CD4-positive, alpha-beta memory T cell (primary cell): ENCODE measurements around the gene NAA80. TPM values are rescaled to one million over a fixed set of nuclear protein-coding genes. Genes with fewer than 3 reads are reported as not detected.

Experiments
- CTCF ChIA-PET: fragments of 350-600 bp; sonication (Branson Sonifier 250); formaldehyde crosslinking; loops from one replicate; lab custom pipeline; 2021; ENCODE audit warnings: inconsistent platforms; ENCODE audit not compliant: partially characterized antibody; lab: Charles Lee
- POLR2A ChIA-PET: fragments of 350-600 bp; sonication (Branson Sonifier 250); formaldehyde crosslinking; loops from one replicate; lab custom pipeline; 2021; ENCODE audit not compliant: partially characterized antibody; lab: Charles Lee
- DNase-seq, 5 donors: peaks; one replicate each; pipeline versions ENCODE4 v3.0.0 to v3.0.0-alpha.2; 2020 to 2022; ENCODE audit warnings: mixed read lengths in 1 of 5
- H3K27ac ChIP-seq: one replicate; pipeline ENCODE4 v1.7.0; 2013; ENCODE audit warnings: low read depth, low read length
- H3K27me3 ChIP-seq: 2 replicates; pipeline ENCODE4 v1.7.0; 2013; ENCODE audit warnings: mild to moderate bottlenecking, low read length, moderate library complexity; ENCODE audit not compliant: insufficient read depth
- H3K36me3 ChIP-seq: 2 replicates; pipeline ENCODE4 v1.7.0; 2013; ENCODE audit warnings: mild to moderate bottlenecking, low read length, moderate library complexity; ENCODE audit not compliant: insufficient read depth
- H3K4me1 ChIP-seq: 2 replicates; pipeline ENCODE4 v1.7.0; 2013; ENCODE audit warnings: mild to moderate bottlenecking, low read length, moderate library complexity; ENCODE audit not compliant: insufficient read depth
- H3K4me3 ChIP-seq, 2 donors: one replicate each; pipeline ENCODE4 v1.7.0; 2013; ENCODE audit warnings: low read length in 2 of 2, mild to moderate bottlenecking in 1 of 2
- H3K9me3 ChIP-seq, 2 donors: one replicate each; pipeline ENCODE4 v1.7.0; 2013; ENCODE audit warnings: low read length in 2 of 2, control low read depth in 1 of 2; ENCODE audit not compliant: control insufficient read depth in 1 of 2
- H3K27ac Mint-ChIP-seq, 7 donors: one replicate each; pipeline ENCODE4 v1.8.0; 2020 to 2021; ENCODE audit warnings: mixed read lengths in 7 of 7, mild to moderate bottlenecking in 6 of 7, inconsistent platforms in 3 of 7, moderate library complexity in 3 of 7
- H3K27me3 Mint-ChIP-seq, 2 donors: one replicate each; pipeline ENCODE4 v1.8.0; 2020 to 2021; ENCODE audit warnings: mixed read lengths in 2 of 2
- H3K36me3 Mint-ChIP-seq, 2 donors: one replicate each; pipeline ENCODE4 v1.8.0; 2020 to 2021; ENCODE audit warnings: mixed read lengths in 2 of 2, inconsistent platforms in 1 of 2, mild to moderate bottlenecking in 1 of 2
- H3K4me1 Mint-ChIP-seq, 4 donors: one replicate each; pipeline ENCODE4 v1.8.0; 2020 to 2021; ENCODE audit warnings: mixed read lengths in 4 of 4, mild to moderate bottlenecking in 1 of 4
- H3K4me3 Mint-ChIP-seq, 8 donors: one replicate each; pipeline ENCODE4 v1.8.0; 2020 to 2021; ENCODE audit warnings: mixed read lengths in 8 of 8, mild to moderate bottlenecking in 7 of 8, moderate library complexity in 6 of 8, inconsistent platforms in 3 of 8
- H3K9me3 Mint-ChIP-seq, 8 donors: one replicate each; pipeline ENCODE4 v1.8.0; 2020 to 2021; ENCODE audit warnings: mixed read lengths in 8 of 8, mild to moderate bottlenecking in 5 of 8, inconsistent platforms in 3 of 8, moderate library complexity in 1 of 8
- intact Hi-C: fragments of 100-400 bp; cut with micrococcal nuclease; formaldehyde crosslinking; loops from one replicate; pipeline ENCODE4 v1.15.1; 2023
- polyA plus RNA-seq, 2 donors: library from polyadenylated mRNA; unstranded; fragments of 300-500 nt; fragmentation: Illumina TruSeq; gene quantifications; one replicate each; pipeline ENCODE4 v1.2.3, GENCODE V29; 2021
- total RNA-seq, 2 experiments: library from RNA; stranded (reverse); gene quantifications; one replicate each; pipeline ENCODE4 v1.2.3, GENCODE V29; 2021

The NAA80 gene
- total and polyA plus RNA-seq, 4 experiments from 2014 or later = 16.7 to 33.7 (median 31.7) TPM

DNA sequence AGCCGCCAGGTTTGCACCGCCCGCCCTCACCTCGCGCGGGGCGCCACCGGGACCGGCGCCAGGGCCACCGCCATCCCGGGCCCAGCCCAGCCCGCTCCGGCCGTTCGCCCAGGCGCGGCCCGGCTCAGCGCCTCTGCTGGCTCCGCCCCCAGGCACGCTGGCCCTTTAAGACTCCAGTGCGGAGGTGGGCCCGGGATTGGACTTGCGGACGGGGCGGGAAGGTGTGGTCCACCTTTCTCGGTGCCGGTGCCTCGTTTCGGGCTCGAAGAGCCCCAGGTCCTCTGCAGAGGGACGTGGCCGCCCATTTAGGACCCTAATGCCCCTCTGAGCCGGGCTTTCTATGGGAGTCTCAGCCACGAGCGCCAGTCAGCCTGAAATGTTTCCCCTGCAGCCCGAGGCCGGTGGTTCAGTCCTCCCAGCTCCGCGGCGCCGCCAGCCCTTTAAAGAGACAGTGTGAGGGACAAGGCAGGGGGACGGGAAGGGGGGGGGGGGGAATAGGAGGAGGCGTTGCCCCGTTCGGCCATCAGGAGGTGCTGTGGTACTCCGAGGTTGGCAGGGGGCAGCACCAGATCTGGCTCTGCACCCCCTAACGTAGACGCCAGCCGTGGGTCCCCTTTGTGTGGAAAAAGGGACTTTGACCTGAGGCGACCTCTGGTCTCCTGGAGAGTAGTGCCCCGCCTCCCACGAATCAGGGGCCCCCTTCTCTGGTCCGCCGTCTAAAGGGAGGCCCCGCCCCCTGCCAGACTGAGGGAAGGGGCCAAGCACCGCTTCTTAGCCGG is 22.3 kb upstream of the NAA80 start:
- no peaks in the 10 kb centered on the region for H3K9me3 Mint-ChIP-seq
- intact Hi-C loops = loop anchor here (1.0 to 2.0 kb wide), 4 partner anchors 16 to 95 kb away; partner anchors contain the start of genes HYAL3, IFRD2 and NAA80
- Histone ChIP-seq H3K27me3 (no peaks in the 10 kb centered on the region), H3K9me3 (no peaks in the 10 kb centered on the region), H3K27ac (peak overlapping the region; percentile 73), H3K4me3 (peak overlapping the region; percentile 23 to 87), H3K36me3 (peaks cover 10% of the 10 kb centered on the region), H3K4me1 (peaks cover 38% of the 10 kb centered on the region)
- peak; percentile 80 to 88 (median 83) for DNase-seq
- H3K36me3 Mint-ChIP-seq = peaks cover 0 to 15% of the 10 kb centered on the region in 2 donors
- H3K4me1 Mint-ChIP-seq = peaks cover 18 to 57% (median 38%) of the 10 kb centered on the region in 4 donors
- H3K27me3 Mint-ChIP-seq = no peaks in the 10 kb centered on the region
- POLR2A ChIA-PET = interaction anchor here (0.6 to 14.4 kb wide), 10 partner anchors 11 to 212 kb away, joined by 3 to 144 read pairs (median 4); partner anchors contain the start of genes CYB561D2, HYAL3, IFRD2 and NAA80
- H3K27ac Mint-ChIP-seq = peak overlapping the region; percentile 90 to 95 (median 93)
- CTCF ChIA-PET = interaction anchor here (1.0 to 5.6 kb wide), 5 partner anchors 10 to 29 kb away, joined by 3 to 37 read pairs (median 6); partner anchors contain the start of genes HYAL3, IFRD2 and NAA80
- H3K4me3 Mint-ChIP-seq = peak overlapping the region; percentile 80 to 90 (median 86)

DNA sequence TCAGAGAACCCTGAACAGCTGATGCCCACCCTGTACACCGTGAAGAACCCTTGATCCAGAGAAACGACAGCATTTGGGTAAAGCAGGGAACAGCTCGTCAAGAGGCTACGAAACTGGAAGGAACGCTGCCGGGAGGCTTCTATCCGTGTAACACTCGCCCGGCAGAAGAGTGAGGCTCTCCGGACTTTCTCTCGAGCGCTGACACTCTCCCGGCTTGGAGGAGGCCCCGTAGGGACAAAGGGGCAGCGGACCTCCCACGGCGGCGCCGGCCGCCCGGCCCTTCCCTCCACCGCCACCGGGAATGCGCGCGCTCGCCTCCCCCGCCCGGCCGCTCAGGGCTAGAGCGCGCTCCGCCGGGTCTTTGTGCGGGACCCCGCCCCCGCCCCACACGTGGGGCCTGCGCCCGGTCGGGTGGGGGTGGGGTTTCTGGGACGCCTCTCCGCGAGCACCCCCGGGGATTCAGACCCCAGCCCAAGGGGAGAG is 21.7 kb upstream of the NAA80 start:
- ChIA-PET POLR2A (interaction anchor here (0.6 to 14.4 kb wide), 8 partner anchors 15 to 212 kb away, joined by 3 to 144 read pairs (median 4); partner anchors contain the start of genes CYB561D2, HYAL3, IFRD2 and NAA80), CTCF (interaction anchor here (1.0 to 5.6 kb wide), 6 partner anchors 10 to 94 kb away, joined by 3 to 37 read pairs (median 6); partner anchors contain the start of genes HYAL3, IFRD2 and NAA80)
- peaks cover 22 to 62% (median 42%) of the 10 kb centered on the region in 4 donors for H3K4me1 Mint-ChIP-seq
- no peaks in the 10 kb centered on the region for H3K27me3 Mint-ChIP-seq
- Histone ChIP-seq H3K27me3 (no peaks in the 10 kb centered on the region), H3K9me3 (no peaks in the 10 kb centered on the region), H3K36me3 (peaks cover 6% of the 10 kb centered on the region), H3K4me1 (peaks cover 45% of the 10 kb centered on the region), H3K27ac (peak overlapping the region; percentile 73), H3K4me3 (peak overlapping the region; percentile 74 to 87)
- no peaks in the 10 kb centered on the region for H3K9me3 Mint-ChIP-seq
- peak overlapping the region; percentile 86 to 95 (median 94) for H3K4me3 Mint-ChIP-seq
- intact Hi-C loops = loop anchor here (1.0 to 2.0 kb wide), 4 partner anchors 16 to 94 kb away; partner anchors contain the start of genes HYAL3, IFRD2 and NAA80
- DNase-seq = no peak
- H3K36me3 Mint-ChIP-seq = peaks cover 0 to 14% of the 10 kb centered on the region in 2 donors
- H3K27ac Mint-ChIP-seq = peak overlapping the region in 6 of 7 donors; percentile 81 to 97 (median 94)

DNA sequence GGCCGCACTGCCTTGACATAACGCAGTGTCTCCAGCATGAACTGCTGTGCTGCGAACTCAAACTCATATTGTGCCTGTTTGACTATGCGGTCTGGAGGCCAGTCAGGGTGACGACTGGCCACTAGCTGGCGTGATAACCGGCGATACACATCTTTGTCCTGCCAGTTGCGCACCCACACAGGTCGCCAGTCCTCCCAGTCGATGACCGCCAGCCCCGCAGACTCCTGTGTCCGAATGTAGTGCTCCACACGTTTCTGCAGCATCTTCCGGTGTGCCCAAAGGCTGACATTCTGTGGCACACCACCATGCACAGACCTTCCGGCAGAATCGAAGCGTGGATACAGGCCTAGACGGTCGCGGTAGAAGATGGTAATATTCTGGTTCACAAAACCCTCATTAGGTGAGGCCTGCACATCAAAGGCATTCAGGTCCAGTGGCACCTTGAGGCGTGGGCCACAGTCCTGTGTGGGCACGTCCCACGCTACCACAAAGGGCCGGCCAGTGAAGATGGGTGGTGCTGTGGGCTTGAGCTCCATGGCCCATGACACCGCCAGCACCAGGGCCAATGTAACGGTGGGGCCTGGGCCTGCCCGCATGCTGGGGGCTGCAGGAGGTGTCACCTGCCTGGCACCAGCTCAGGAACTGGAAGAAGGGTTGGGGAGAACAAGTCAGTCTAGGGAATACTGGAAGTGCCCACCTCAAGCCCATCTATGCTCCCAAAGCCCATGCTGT is 20.9 kb upstream of the NAA80 start:
- H3K36me3 ChIP-seq = no peaks in the 10 kb centered on the region
- H3K27ac Mint-ChIP-seq = peak overlapping the region; percentile 41 to 97 (median 93)
- peaks cover 25 to 62% (median 44%) of the 10 kb centered on the region in 4 donors for H3K4me1 Mint-ChIP-seq
- H3K27ac ChIP-seq = peak overlapping the region; percentile 73
- peak overlapping the region; percentile 86 to 95 (median 94) for H3K4me3 Mint-ChIP-seq
- peaks cover 49% of the 10 kb centered on the region for H3K4me1 ChIP-seq
- DNase-seq = peak in 1 of 5 donors; percentile 25
- CTCF ChIA-PET = interaction anchor here (1.0 to 5.6 kb wide), 5 partner anchors 14 to 125 kb away, joined by 3 to 37 read pairs (median 5); partner anchors contain the start of genes HYAL3 and NAA80
- intact Hi-C loops = loop anchor here (2.0 to 5.0 kb wide), 2 partner anchors 93 to 848 kb away; partner anchors contain the start of gene DAG1
- peaks cover 0 to 8% of the 10 kb centered on the region in 2 donors for H3K36me3 Mint-ChIP-seq
- POLR2A ChIA-PET = interaction anchor here (1.3 to 14.4 kb wide), 5 partner anchors 16 to 28 kb away, joined by 3 to 144 read pairs (median 10); partner anchors contain the start of genes HYAL3, IFRD2, NAA80 and RASSF1
- peak overlapping the region; percentile 74 to 87 for H3K4me3 ChIP-seq
- H3K9me3 ChIP-seq = no peaks in the 10 kb centered on the region
- no peaks in the 10 kb centered on the region for H3K9me3 Mint-ChIP-seq
- H3K27me3 ChIP-seq = no peaks in the 10 kb centered on the region
- H3K27me3 Mint-ChIP-seq = no peaks in the 10 kb centered on the region

DNA sequence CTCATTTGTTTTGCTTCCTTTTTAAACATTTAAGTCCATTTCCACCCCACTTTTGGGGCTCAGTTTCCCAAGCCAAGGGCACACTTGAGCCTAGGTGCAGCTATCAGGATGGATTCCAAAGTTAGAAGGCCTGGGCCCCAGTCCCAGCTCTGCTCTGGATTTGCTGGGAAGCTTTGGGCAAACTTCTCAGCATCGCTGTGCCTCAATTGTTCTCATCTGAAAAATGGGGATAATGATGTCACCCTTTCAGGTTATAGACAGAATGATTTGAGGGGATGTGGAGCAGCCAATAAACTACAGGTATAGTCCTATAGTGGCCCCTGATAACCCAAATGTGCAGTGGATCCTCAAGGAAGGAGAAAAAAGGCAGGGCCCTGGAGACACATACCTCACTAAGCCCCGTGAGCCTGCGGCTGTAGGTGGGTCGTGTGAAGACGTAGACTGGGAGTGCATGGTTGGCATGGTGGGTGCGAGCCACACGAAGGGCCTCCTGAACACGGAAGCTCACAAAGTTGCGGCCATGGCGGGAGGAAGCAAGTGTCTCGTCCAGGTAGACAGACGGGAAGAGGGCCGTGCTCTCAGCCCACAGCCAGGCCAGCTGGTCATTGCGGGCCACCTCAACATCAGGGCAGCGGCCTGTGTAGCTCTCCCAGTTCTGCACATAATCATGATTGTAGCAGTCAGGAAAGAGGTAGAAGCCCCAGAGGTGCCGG is 20.1 kb upstream of the NAA80 start:
- peak in 1 of 5 donors; percentile 31 for DNase-seq

DNA sequence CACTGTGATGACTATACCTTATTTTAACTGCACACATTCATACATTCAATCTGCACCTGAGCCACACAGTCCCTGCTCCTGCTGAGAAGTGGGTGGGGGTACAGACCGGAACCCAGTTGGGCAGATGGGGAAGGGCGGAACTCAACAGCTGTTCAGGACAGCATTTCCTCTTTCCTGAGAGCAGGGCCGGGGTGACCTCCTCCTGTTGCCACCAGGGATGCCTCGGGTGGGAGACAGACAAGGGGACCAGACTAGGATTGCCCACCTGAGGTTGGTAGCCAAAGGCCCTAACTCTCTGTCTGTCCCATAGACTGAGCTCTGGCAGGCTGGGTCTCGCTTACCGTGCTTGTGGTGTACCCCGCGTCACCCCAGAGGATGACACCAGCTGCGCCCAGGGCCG is 19.4 kb upstream of the NAA80 start:
- peaks cover 23 to 56% (median 39%) of the 10 kb centered on the region in 4 donors for H3K4me1 Mint-ChIP-seq
- no peaks in the 10 kb centered on the region for H3K9me3 ChIP-seq
- no peaks in the 10 kb centered on the region for H3K27me3 Mint-ChIP-seq
- no peaks in the 10 kb centered on the region for H3K9me3 Mint-ChIP-seq
- no peak overlapping the region for H3K4me3 ChIP-seq
- H3K27ac ChIP-seq = no peak overlapping the region
- intact Hi-C loops = loop anchor here (5.0 kb wide), 1 partner anchor 846 kb away; the partner anchor contains the start of gene DAG1
- H3K27ac Mint-ChIP-seq = peak overlapping the region in 3 of 7 donors; percentile 64 to 72 (median 70)
- ChIA-PET POLR2A (interaction anchor here (2.9 to 14.4 kb wide), 4 partner anchors 11 to 26 kb away, joined by 10 to 144 read pairs (median 60); partner anchors contain the start of genes HYAL3, IFRD2, NAA80 and TUSC2), CTCF (interaction anchor here (0.6 to 2.4 kb wide), 5 partner anchors 9 to 900 kb away, joined by 3 to 5 read pairs (median 4); partner anchors contain the start of gene TUSC2)
- DNase-seq = peak in 1 of 5 donors; percentile 24
- peak overlapping the region in 3 of 8 donors; percentile 43 to 46 (median 46) for H3K4me3 Mint-ChIP-seq
- no peaks in the 10 kb centered on the region for H3K27me3 ChIP-seq
- peaks cover 49% of the 10 kb centered on the region for H3K4me1 ChIP-seq
- no peaks in the 10 kb centered on the region for H3K36me3 ChIP-seq
- peaks cover 0 to 2% of the 10 kb centered on the region in 2 donors for H3K36me3 Mint-ChIP-seq

More for the DNA sequence above, 20.1 kb upstream of the NAA80 start:
- no peaks in the 10 kb centered on the region for H3K27me3 Mint-ChIP-seq
- peak overlapping the region in 3 of 7 donors; percentile 22 to 81 (median 72) for H3K27ac Mint-ChIP-seq
- Histone ChIP-seq H3K36me3 (no peaks in the 10 kb centered on the region), H3K4me3 (no peak overlapping the region), H3K9me3 (no peaks in the 10 kb centered on the region), H3K27me3 (no peaks in the 10 kb centered on the region), H3K4me1 (peaks cover 49% of the 10 kb centered on the region), H3K27ac (no peak overlapping the region)
- no peaks in the 10 kb centered on the region for H3K9me3 Mint-ChIP-seq
- ChIA-PET POLR2A (interaction anchor here (2.9 to 14.4 kb wide), 4 partner anchors 10 to 27 kb away, joined by 10 to 144 read pairs (median 60); partner anchors contain the start of genes HYAL3, IFRD2, NAA80 and TUSC2), CTCF (interaction anchor here (0.6 to 2.4 kb wide), 4 partner anchors 8 to 125 kb away, joined by 3 to 5 read pairs (median 3); partner anchors contain the start of gene TUSC2)
- H3K4me1 Mint-ChIP-seq = peaks cover 24 to 58% (median 39%) of the 10 kb centered on the region in 4 donors
- intact Hi-C loops = loop anchor here (5.0 kb wide), 1 partner anchor 847 kb away; the partner anchor contains the start of gene DAG1
- peak overlapping the region in 7 of 8 donors; percentile 29 to 80 (median 48) for H3K4me3 Mint-ChIP-seq
- H3K36me3 Mint-ChIP-seq = peaks cover 0 to 2% of the 10 kb centered on the region in 2 donors
